ENCODE data around the gene EYA4. TPM values are rescaled to one million over a fixed set of nuclear protein-coding genes. Genes with fewer than 3 reads are reported as not detected.

EYA4 gene
- total RNA-seq, result 18.5 and 22.0 TPM in 2 replicates
- polyA plus RNA-seq (2012), result 7.3 TPM

GRCh38 chr6:133241086-133241900 is at the start of gene EYA4:
Gene EYA4, plus strand, starts transcription at chr6:133241357. Its CDS starts 33,424 bp downstream, at chr6:133274781.
- peak; percentile 84 for DNase-seq (ENCODE audit: low read depth)

DNA sequence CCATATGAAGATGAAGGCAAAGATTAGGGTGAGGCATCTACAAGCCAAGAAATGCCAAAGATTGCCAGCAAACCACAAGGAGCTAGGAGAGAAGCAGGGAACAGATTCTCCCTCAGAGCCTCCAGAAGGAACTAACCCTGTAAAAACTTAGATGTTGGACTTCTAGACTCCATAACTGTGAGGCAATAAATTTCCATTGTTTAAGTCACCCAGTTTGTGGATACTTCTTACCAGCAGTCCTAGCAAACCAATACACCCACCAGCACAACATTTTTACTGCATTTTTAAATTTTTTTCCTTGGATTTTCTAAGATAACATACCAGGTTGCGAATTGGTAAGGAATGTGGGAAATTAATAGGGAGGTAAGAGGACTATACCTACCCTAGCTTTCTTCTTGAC is 47.8 kb upstream of the EYA4 start:
- DNase-seq (ENCODE audit: low read depth), result no peak

DNA sequence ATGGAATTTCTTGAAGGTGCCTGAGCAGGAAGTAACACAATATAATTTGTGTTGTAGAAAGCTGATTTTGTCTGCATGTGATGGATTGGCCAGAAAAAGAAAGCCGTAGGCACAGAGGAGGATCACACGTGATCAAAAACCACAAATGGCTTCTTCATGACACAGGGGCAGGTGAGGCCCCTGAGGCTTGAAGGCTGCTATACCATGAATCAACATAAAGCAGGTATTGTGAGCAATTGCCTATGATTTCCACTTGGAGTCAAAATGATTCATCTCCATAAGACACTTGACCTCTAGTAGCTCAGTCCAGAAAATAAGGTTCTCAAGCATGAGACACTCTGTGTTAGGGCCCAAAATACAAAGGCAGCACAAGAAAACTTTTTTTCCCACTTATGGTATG is 42.4 kb upstream of the EYA4 start:
- no peak for DNase-seq (ENCODE audit: low read depth)

DNA sequence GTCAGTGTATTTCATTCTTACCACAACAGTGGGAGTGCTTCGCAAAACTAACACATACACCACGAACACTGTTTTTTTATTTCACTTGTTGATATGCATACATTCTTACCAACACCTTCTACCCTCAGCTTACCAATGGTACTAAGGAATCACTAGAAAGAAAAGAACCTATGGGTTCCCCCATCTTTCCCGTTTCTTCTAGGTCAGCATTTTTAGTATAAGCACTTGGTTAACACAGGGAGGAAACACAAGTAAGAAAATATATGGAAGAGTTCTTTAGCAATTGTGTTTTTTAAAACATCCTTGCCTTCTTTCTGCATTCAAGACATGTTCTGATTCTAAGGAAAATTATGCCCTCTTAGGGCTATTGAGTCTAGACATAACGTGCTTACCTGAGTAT is 39.9 kb upstream of the EYA4 start:
- no peak for DNase-seq (ENCODE audit: low read depth)

DNA sequence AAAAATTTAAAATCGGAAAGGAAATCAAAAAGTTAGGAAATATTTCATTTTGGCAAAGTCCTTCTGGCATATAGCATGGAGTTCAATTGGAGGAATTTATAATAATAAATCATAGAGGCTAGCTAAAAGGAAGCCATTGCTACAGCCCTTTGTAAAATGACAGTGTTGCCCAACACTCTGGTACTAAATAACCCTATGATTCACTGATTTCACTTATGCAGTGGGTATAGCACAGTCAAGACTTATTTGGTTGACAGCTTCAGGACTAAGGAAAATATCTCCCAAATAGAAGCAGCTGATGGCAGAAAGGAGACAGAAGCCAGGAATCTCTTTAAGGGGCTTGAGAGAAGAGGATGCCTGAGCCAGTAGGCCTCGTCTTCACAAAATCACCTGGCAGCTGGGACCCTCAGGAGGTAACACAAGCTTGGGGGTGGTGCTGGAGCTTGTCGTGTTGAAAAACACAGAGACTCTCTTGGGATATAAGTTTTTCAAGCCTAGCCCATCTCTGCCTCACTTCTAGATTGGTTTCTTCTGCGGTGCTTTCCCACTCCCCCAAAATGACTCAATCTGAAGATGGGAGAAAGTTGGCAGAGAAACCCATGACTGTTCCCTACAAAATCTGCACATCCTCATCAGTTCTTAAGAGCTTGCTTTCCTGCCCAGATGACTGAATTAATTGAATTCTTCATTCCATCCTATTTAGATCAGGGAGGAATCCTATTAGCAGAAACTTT is 38.4 kb upstream of the EYA4 start:
- DNase-seq (ENCODE audit: low read depth), result no peak

DNA sequence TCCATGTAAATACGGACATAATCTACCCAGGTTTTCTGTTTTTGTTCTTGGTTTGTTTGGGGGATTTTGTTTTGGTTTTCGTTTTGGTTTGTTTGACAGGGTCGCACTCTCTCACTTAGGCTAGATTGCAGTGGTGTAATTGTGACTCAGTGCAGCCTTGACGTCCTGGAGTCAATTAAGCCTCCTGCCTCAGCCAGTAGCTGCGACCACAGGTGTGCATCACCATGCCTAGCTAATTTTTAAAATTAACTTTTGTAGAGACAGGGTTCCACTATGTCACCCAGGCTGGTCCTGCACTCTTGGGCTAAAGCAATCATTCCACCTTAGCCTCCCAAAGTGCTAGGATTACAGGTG is 37.8 kb upstream of the EYA4 start:
- DNase-seq (ENCODE audit: low read depth), result no peak

DNA sequence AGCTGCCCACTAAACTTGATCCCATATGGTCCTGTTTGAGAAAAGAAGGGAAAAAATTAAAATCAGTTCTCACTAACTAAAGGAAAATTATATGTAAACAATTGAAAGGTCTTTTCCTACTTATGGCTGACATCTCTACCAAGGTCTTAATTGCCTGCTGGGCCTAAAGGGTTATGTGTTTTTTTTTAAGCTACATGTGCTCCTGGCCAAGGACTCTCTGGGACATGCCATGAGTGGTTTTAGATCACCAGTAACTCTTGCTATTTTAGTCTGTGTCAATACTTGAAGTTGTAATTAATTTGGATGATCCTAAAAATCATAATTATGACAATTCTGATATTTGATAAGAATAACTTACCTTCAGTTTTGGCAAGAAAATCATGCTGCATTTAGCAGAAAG is 35.9 kb upstream of the EYA4 start:
- DNase-seq (ENCODE audit: low read depth), result peak; percentile 38

DNA sequence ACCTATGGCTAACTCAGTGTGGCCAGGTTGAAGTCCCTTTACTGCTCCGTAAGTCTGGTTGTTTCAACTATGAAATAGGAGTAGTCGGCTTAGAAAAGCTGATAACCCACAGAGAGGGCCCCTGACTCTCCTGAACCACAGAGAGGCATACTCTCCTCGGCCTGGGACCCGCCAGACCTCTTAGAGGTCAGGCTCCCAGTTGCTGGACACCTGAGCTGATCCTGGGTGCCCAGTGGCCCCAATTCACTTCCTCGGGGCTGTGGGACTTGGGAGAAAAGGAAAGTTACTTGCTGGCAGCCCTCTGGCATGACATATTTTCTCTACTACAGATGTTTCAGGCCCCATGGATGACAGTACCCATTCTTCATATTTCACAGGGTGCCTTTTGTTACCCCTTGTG is 34.2 kb upstream of the EYA4 start:
- no peak for DNase-seq (ENCODE audit: low read depth)

- DNase-seq (ENCODE audit: low read depth), result peak; percentile 40
Measured at GRCh38 chr6:133207754-133208153, 33.4 kb upstream of the EYA4 start.

GRCh38 chr6:133208183-133208755 is 32.9 kb upstream of the EYA4 start:
- peak; percentile 66 for DNase-seq (ENCODE audit: low read depth)

GRCh38 chr6:133214267-133214666 is 26.9 kb upstream of the EYA4 start:
- DNase-seq (ENCODE audit: low read depth), result no peak

GRCh38 chr6:133218852-133219251 is 22.3 kb upstream of the EYA4 start:
- DNase-seq (ENCODE audit: low read depth), result no peak

- DNase-seq (ENCODE audit: low read depth), result peak; percentile 74
Measured at GRCh38 chr6:133223452-133224029, 17.6 kb upstream of the EYA4 start.

DNA sequence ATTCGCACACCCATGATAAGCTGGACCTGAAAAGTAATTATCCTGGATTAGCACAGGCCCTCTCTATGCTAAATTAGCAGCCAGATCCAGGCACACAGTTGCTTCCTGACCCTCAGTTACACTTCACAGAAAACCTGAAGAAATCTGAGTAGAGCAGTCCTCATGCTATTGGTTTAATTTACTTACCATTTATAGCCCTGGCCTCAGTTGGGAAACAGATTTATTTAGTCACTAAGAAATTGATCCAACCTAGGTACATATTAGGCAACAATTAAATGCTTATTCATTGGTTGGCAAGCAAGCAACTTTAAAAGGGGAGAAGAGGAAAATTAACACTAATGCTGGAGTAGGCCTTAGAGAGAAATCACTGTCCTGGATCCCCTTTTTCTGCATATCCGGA is 15.6 kb upstream of the EYA4 start:
- no peak for DNase-seq (ENCODE audit: low read depth)

GRCh38 chr6:133227344-133227743 is 13.8 kb upstream of the EYA4 start:
- no peak for DNase-seq (ENCODE audit: low read depth)

- no peak for DNase-seq (ENCODE audit: low read depth)
Measured at GRCh38 chr6:133230052-133230451, 11.1 kb upstream of the EYA4 start.

DNA sequence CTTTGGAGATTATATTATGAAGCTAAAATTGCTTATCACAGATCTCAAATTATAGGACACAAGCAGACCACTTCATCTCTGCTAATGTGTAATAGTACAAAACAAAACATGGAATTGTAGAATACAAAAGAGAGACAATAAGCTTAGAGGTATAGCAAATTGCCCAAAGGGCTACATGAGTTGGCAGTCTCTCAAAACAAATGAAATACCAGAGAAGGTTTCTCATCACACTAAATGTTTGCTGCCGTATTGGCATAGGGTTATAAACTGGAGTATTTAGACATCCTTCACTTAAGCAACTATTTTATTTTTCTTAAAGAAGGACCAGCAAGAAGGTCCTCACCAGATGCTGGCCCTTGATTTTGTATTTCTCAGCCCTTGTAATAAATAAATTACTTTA is 5.9 kb upstream of the EYA4 start:
- no peak for DNase-seq (ENCODE audit: low read depth)

- peak; percentile 19 for DNase-seq (ENCODE audit: low read depth)
Measured at GRCh38 chr6:133236932-133237331, 4.2 kb upstream of the EYA4 start.

DNA sequence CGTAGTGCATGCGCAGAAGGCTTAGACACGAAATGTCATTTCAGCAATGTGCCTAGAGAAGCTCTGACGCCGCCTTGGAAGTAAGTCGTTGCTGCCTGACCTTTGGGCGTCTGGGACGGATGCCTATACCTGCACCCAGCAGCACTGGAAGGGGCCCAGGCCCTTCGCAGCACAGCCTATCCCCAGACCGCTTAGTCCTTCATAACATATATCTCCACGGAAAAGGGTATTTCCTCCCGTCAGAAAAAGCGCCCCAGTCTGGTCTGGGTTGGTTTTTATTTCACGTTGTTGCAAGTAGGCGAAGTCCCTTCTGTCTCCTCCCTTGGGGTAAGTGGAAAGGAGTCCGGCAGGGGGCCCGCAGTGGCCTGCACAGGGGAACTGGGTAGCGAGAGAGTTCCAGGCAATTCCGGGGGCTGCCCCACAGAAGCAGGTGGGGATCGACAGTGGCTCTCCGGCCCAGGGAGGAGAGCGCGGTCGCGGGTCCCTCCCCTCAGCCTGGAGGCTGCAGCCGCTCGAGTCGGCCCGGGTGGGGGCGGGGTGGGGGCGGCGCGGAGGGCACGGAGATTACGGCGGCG is 559 bp upstream of the EYA4 start:
- DNase-seq (ENCODE audit: low read depth), result peak; percentile 82

DNA sequence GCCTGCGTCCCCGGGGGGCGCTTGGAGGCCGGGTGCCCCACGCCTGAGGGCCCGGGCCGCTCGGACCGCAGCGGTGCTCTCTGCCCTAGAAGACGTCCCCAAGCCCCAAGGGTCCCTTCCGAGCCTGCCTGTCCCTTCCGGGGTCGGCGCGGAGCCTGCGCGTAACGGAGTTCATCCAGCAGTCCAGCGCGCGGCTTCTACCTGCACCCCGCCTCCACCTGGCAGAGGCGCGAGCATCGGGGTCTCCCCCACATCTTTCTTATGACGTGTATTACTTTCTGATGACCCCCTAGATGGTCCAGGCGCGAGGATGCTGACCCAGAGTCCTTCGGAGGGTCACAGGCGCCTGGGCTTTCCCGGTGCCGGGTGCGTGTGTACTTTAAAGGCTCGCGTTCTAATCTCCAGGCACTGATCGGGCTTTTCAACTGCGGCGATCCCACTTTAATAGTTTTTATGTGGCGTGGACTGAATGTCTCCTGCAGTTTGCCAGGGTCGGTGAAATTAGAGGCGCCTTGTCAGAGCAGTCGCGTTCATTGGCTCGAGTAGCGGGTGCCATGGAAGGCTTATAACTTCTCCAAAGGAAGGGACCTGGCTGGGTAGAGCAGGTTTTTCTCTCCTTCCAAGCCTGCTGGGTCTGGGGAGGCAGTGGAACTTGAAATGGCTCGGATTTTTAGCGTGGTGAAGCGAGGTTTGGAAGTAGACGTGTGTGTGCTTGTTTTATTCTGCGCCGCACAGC is 912 bp downstream of the EYA4 start:
- DNase-seq (ENCODE audit: low read depth), result peak; percentile 47

Measured in myocyte (in vitro differentiated cells).